Measurements from ENCODE around the gene SPATA13. TPM values are rescaled to one million over a fixed set of nuclear protein-coding genes. Genes with fewer than 3 reads are reported as not detected.
A peak's percentile ranks its signal among the peaks of the same experiment; 100 is the strongest.

SPATA13 gene
- total RNA-seq, 1 experiment from 2014 or later = 14.1 TPM

DNA sequence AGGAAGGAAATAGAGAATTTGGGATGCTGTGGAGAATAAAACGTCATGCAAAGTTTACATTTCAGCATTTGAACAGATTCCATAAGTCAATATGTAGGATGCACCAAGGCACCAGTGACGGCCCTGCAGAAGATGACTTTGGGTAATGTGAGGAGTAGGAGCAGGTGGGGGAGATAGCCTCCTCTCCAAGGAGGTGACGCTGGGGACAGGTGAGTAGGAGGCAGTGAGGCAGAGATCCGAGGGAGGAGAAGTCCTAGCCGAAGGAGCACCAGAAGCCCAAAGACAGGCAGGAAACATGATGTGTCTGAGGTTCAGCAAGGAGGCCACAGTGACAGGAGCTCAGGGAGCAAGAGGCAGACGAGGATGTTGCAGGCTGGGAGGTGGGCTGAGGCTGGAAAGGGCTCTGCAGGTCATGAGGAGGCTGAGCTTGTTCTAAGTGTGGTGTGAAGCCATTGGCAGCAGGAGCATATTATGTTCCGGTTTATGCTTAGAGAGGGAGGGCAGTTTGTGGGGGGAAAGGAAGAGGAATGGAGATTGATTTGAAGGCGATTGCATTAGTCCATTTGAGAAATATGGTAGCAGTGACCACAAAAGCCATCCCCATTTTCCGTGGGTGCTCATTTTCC lies 93.1 kb downstream of the SPATA13 start:
- no peak overlapping the region for H4K5ac ChIP-seq (ENCODE audit: insufficient read length, low read depth, low read length)
- H4K91ac ChIP-seq (ENCODE audit: insufficient read length, low read depth, low read length) = no peak overlapping the region
- H4K20me1 ChIP-seq (ENCODE audit: control insufficient read depth, insufficient read depth, insufficient read length) = no peaks in the 10 kb centered on the region
- H3K18ac ChIP-seq (ENCODE audit: insufficient read length, low read depth, low read length) = no peak overlapping the region
- no peak for DNase-seq
- no peaks in the 10 kb centered on the region for H3K79me2 ChIP-seq (ENCODE audit: insufficient read depth, low read length)
- H3K9ac ChIP-seq (ENCODE audit: extremely low read depth, insufficient read length, low read length) = no peak overlapping the region
- no peaks in the 10 kb centered on the region for H3K9me3 ChIP-seq (ENCODE audit: control insufficient read depth, low read depth, low read length)
- H3K23ac ChIP-seq (ENCODE audit: insufficient read length, low read depth, low read length) = no peak overlapping the region
- H3K27ac Mint-ChIP-seq = peak overlapping the region in 1 of 3 experiments; percentile 51; a peak in 3 of 7 replicates
- H3K4me1 ChIP-seq (ENCODE audit: insufficient read depth, low read length) = no peaks in the 10 kb centered on the region; the same call in 1 of the 2 replicates
- H3T11ph ChIP-seq (ENCODE audit: low read length) = no peak overlapping the region
- H3K14ac ChIP-seq (ENCODE audit: insufficient read depth, low read length) = no peak overlapping the region
- no peak overlapping the region for H2BK5ac ChIP-seq (ENCODE audit: insufficient read length, low read length)
- no peaks in the 10 kb centered on the region for H3K23me2 ChIP-seq (ENCODE audit: insufficient read length, low read depth, low read length, poor library complexity, severe bottlenecking)
- no peak overlapping the region for H2AK5ac ChIP-seq (ENCODE audit: insufficient read length, low read length)
- no peak overlapping the region for H2BK20ac ChIP-seq (ENCODE audit: low read depth, low read length, poor library complexity, severe bottlenecking)
- no peak overlapping the region for H2BK120ac ChIP-seq (ENCODE audit: low read depth, low read length, poor library complexity, severe bottlenecking)
- TF ChIP-seq, protein P1, sequence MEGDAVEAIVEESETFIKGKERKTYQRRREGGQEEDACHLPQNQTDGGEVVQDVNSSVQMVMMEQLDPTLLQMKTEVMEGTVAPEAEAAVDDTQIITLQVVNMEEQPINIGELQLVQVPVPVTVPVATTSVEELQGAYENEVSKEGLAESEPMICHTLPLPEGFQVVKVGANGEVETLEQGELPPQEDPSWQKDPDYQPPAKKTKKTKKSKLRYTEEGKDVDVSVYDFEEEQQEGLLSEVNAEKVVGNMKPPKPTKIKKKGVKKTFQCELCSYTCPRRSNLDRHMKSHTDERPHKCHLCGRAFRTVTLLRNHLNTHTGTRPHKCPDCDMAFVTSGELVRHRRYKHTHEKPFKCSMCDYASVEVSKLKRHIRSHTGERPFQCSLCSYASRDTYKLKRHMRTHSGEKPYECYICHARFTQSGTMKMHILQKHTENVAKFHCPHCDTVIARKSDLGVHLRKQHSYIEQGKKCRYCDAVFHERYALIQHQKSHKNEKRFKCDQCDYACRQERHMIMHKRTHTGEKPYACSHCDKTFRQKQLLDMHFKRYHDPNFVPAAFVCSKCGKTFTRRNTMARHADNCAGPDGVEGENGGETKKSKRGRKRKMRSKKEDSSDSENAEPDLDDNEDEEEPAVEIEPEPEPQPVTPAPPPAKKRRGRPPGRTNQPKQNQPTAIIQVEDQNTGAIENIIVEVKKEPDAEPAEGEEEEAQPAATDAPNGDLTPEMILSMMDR (conservative IDR thresholded peaks at IDR 0.05) = no peak
- WGBS (ENCODE audit: extremely low coverage, insufficient read length, low lambda C conversion rate) = 100% methylated on average over 1 of the region's 9 CpGs
- H3K9me3 Mint-ChIP-seq = no peaks in the 10 kb centered on the region
- H4K8ac ChIP-seq (replicated peaks; ENCODE audit: insufficient read length, low read depth, low read length) = no peak overlapping the region
- H3K4me1 Mint-ChIP-seq = peaks cover 9 to 11% of the 10 kb centered on the region in 2 experiments
- H3K27me3 ChIP-seq (ENCODE audit: insufficient read depth, low read length) = no peaks in the 10 kb centered on the region
- no peak overlapping the region for H2AFZ ChIP-seq (ENCODE audit: low read length)
- H3K79me1 ChIP-seq (ENCODE audit: insufficient read depth, low read depth, low read length, poor library complexity, severe bottlenecking) = no peaks in the 10 kb centered on the region
- H3K36me3 Mint-ChIP-seq (ENCODE audit: insufficient read depth in 1 of 3, low read depth in 3 of 3) = peaks cover 8 to 13% (median 11%) of the 10 kb centered on the region in 3 experiments; a peak in 5 of 7 replicates
- no peak overlapping the region for H3K27ac ChIP-seq (ENCODE audit: insufficient read length, low read depth, low read length)
- no peak overlapping the region for H2BK15ac ChIP-seq (ENCODE audit: low read depth, low read length)
- no peak overlapping the region for H3K56ac ChIP-seq (ENCODE audit: insufficient read length, low read depth, low read length)
- no peak overlapping the region for H3K4ac ChIP-seq (ENCODE audit: low read depth, low read length)
- no peak overlapping the region for H2BK12ac ChIP-seq (ENCODE audit: insufficient read length, low read depth, low read length)
- H3K4me2 ChIP-seq (ENCODE audit: insufficient read depth, insufficient read length, low read length) = no peak overlapping the region
- no peak overlapping the region for H3K4me3 Mint-ChIP-seq
- H3K27me3 Mint-ChIP-seq (ENCODE audit: low read depth) = no peaks in the 10 kb centered on the region

All from H9 (cell line).